ENCODE data around the gene SGIP1. TPM values are rescaled to one million over a fixed set of nuclear protein-coding genes. Genes with fewer than 3 reads are reported as not detected.

The SGIP1 gene
- total RNA-seq, 1 donor from 2014 or later, result 75.2 TPM

DNA sequence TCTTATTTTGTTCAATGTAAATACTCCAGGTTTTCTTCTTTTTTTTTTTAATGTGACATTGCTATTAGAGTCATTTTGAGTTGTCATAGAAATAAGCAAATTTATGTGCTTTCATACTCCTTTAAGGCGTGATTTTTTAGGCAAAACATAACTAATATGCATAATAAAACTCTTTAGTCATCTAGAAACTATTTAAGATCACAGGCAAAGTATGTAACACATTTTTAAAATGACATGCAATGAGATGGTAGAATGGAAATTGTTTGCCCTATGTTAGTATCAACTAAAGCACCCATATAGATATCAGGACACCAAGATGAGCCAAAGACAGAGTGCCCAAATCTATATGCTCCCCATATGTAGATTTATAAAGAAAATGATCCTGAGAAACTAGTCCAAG, 41.5 kb upstream of the SGIP1 start:
- no peaks in the 10 kb centered on the region for H3K27me3 Mint-ChIP-seq (ENCODE audit: unreplicated experiment)
- H3K36me3 Mint-ChIP-seq (ENCODE audit: unreplicated experiment), result no peaks in the 10 kb centered on the region
- no peak for DNase-seq
- no peaks in the 10 kb centered on the region for H3K9me3 Mint-ChIP-seq (ENCODE audit: unreplicated experiment)
- H3K4me3 Mint-ChIP-seq (ENCODE audit: unreplicated experiment), result no peak overlapping the region
- no peak overlapping the region for H3K27ac Mint-ChIP-seq (ENCODE audit: unreplicated experiment)
- TF ChIP-seq, protein P1, sequence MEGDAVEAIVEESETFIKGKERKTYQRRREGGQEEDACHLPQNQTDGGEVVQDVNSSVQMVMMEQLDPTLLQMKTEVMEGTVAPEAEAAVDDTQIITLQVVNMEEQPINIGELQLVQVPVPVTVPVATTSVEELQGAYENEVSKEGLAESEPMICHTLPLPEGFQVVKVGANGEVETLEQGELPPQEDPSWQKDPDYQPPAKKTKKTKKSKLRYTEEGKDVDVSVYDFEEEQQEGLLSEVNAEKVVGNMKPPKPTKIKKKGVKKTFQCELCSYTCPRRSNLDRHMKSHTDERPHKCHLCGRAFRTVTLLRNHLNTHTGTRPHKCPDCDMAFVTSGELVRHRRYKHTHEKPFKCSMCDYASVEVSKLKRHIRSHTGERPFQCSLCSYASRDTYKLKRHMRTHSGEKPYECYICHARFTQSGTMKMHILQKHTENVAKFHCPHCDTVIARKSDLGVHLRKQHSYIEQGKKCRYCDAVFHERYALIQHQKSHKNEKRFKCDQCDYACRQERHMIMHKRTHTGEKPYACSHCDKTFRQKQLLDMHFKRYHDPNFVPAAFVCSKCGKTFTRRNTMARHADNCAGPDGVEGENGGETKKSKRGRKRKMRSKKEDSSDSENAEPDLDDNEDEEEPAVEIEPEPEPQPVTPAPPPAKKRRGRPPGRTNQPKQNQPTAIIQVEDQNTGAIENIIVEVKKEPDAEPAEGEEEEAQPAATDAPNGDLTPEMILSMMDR (IDR thresholded peaks at IDR 0.05; ENCODE audit: partially characterized antibody, unreplicated experiment), result no peak
- peaks cover 5% of the 10 kb centered on the region for H3K4me1 Mint-ChIP-seq (ENCODE audit: low read depth, unreplicated experiment)

DNA sequence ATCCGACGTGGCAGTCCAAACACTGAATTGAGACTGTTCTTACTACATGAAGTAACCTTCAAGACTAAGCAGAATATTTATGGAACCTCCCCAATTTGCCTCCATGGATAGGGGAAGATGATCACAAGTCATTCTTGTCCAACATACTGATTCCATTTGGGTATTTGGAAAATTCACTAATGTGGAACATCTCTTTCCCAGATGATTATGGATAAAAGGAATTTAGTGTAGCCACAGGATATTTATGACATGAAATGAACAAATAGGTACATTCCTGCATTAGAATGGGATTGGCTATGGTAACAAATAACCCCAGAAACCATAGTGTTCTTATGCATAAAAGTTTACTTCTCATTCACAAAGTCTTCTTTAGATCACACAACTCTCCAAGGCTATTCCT, 40.2 kb upstream of the SGIP1 start:
- H3K27ac Mint-ChIP-seq (ENCODE audit: unreplicated experiment), result no peak overlapping the region
- no peaks in the 10 kb centered on the region for H3K36me3 Mint-ChIP-seq (ENCODE audit: unreplicated experiment)
- H3K9me3 Mint-ChIP-seq (ENCODE audit: unreplicated experiment), result no peaks in the 10 kb centered on the region
- no peak for DNase-seq
- TF ChIP-seq, protein P1 (IDR thresholded peaks at IDR 0.05; ENCODE audit: partially characterized antibody, unreplicated experiment), result no peak
- peaks cover 5% of the 10 kb centered on the region for H3K4me1 Mint-ChIP-seq (ENCODE audit: low read depth, unreplicated experiment)
- H3K4me3 Mint-ChIP-seq (ENCODE audit: unreplicated experiment), result no peak overlapping the region
- no peaks in the 10 kb centered on the region for H3K27me3 Mint-ChIP-seq (ENCODE audit: unreplicated experiment)

DNA sequence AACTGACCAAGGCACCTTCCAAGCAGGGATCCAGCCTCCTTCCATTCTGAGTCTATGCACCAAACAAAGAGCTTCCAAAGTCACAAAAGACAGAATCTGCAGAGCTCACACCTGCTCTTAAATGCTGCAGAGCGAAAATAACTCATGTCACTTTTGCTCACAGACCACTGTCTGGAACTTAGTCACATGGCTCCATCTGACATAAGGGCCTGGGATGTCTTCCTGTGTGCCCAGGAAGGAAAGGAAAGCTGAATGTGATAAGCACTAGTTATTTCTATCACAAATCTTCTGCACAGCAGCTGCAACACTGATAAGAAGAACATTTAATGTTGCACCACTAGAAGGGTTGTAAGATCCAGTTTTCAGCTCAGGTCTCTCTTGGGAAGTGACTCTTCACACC, 39.5 kb upstream of the SGIP1 start:
- TF ChIP-seq, protein P1 (IDR thresholded peaks at IDR 0.05; ENCODE audit: partially characterized antibody, unreplicated experiment), result no peak
- H3K4me1 Mint-ChIP-seq (ENCODE audit: low read depth, unreplicated experiment), result peaks cover 5% of the 10 kb centered on the region
- no peaks in the 10 kb centered on the region for H3K27me3 Mint-ChIP-seq (ENCODE audit: unreplicated experiment)
- no peak overlapping the region for H3K4me3 Mint-ChIP-seq (ENCODE audit: unreplicated experiment)
- no peak overlapping the region for H3K27ac Mint-ChIP-seq (ENCODE audit: unreplicated experiment)
- H3K9me3 Mint-ChIP-seq (ENCODE audit: unreplicated experiment), result no peaks in the 10 kb centered on the region
- no peaks in the 10 kb centered on the region for H3K36me3 Mint-ChIP-seq (ENCODE audit: unreplicated experiment)
- DNase-seq, result no peak

DNA sequence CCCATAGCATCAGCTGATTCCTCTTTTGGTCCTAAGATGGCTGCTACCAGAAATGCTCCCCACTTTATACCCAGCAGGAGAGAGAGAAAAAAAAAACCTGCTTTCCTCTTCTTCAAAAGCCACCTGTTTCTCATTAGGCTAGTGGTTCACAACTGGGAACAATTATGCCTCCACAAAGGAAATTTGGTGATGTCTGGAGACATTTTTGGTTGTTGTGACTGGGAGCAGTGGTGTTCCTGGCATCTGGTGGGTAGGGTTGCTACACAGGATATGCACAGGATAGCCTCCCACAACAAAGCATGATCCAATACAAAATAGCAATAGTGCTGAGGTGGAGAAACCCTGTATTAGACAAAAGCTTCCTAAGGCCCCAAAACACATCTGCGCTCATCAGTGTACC, 38.5 kb upstream of the SGIP1 start:
- TF ChIP-seq, protein P1 (IDR thresholded peaks at IDR 0.05; ENCODE audit: partially characterized antibody, unreplicated experiment), result no peak
- no peaks in the 10 kb centered on the region for H3K9me3 Mint-ChIP-seq (ENCODE audit: unreplicated experiment)
- no peaks in the 10 kb centered on the region for H3K36me3 Mint-ChIP-seq (ENCODE audit: unreplicated experiment)
- DNase-seq, result no peak
- H3K27ac Mint-ChIP-seq (ENCODE audit: unreplicated experiment), result no peak overlapping the region
- no peaks in the 10 kb centered on the region for H3K27me3 Mint-ChIP-seq (ENCODE audit: unreplicated experiment)
- peaks cover 5% of the 10 kb centered on the region for H3K4me1 Mint-ChIP-seq (ENCODE audit: low read depth, unreplicated experiment)
- H3K4me3 Mint-ChIP-seq (ENCODE audit: unreplicated experiment), result no peak overlapping the region

DNA sequence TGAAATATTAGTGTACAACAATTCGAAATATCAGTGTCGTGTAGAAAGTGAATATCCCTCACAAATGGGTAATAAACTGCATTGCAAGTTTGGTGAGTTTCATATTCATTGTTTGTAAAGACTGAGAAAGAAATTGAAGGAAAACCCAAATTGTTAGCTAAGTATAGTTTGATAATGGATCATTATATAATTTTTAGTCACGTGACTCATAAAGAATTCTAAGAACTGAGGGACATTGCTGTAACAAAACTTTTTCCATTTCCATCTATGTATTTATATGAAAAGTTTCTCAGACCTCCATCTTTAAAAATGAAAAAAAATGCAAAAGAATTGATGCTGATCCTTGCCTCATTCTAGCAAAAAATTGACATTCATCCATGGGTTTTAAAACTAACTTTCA, 36.0 kb upstream of the SGIP1 start:
- no peak for DNase-seq
- H3K27ac Mint-ChIP-seq (ENCODE audit: unreplicated experiment), result no peak overlapping the region
- TF ChIP-seq, protein P1 (IDR thresholded peaks at IDR 0.05; ENCODE audit: partially characterized antibody, unreplicated experiment), result no peak
- no peaks in the 10 kb centered on the region for H3K27me3 Mint-ChIP-seq (ENCODE audit: unreplicated experiment)
- peaks cover 1% of the 10 kb centered on the region for H3K9me3 Mint-ChIP-seq (ENCODE audit: unreplicated experiment)
- no peaks in the 10 kb centered on the region for H3K36me3 Mint-ChIP-seq (ENCODE audit: unreplicated experiment)
- peaks cover 7% of the 10 kb centered on the region for H3K4me1 Mint-ChIP-seq (ENCODE audit: low read depth, unreplicated experiment)
- H3K4me3 Mint-ChIP-seq (ENCODE audit: unreplicated experiment), result no peak overlapping the region
